HG03025 (cell line): ENCODE results near the gene PARD6A.
"Not testable (repeated sequence)": the region's sequence is repeated elsewhere in the genome, so short reads cannot be mapped to it uniquely, and the experiment has no call there.

Source experiments
- ATAC-seq: cut with Tn5 transposase; IDR thresholded peaks from one replicate; pipeline ENCODE4 v1.9.1; 2021; ENCODE audit warnings: mild to moderate bottlenecking, moderate library complexity; ENCODE audit not compliant: unreplicated experiment, low FRiP score

The PARD6A gene

GRCh38 chr16:67679935-67680897 lies 19.5 kb downstream of the PARD6A start:
- ATAC-seq: no peak

GRCh38 chr16:67683767-67684166 lies 23.0 kb downstream of the PARD6A start:
- no peak for ATAC-seq

DNA sequence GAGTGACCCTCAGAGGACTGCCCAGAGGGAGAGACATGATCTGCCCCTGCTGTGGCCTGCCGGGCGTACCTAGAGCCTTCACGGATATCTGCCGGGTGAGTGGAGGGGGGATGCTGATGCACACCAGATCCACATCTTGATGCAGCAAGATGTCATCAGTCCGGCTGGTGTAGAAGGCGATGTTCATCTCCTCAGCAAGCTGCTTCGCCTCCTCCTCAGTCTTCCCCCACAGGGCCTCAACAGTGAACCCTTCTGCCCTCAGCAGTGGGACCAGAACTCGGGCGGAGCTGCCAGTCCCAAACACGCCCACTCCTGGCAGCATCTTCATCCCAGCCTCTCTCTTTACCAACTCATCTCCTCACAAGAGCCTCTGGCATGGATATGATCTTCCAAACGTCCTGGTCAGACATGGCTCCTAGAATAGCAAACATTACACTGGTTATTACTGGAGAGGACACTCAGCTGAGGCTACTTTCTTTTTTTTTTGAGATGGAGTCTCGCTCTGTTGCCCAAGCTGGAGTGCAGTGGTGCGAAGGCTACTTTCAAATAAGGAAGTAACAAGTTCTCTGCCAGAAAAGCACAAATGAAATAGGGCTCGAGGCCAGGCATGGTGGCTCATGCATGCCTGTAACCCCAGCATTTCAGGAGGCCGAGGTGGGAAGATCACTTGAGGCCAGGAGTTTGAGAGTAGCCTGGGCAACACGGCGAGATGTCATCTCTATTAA lies 24.8 kb downstream of the PARD6A start:
- no peak for ATAC-seq

- ATAC-seq: not testable (repeated sequence)
Observed at GRCh38 chr16:67693517-67694285, 32.9 kb downstream of the PARD6A start.

- ATAC-seq: no peak
Observed at GRCh38 chr16:67694611-67695010, 33.9 kb downstream of the PARD6A start.

DNA sequence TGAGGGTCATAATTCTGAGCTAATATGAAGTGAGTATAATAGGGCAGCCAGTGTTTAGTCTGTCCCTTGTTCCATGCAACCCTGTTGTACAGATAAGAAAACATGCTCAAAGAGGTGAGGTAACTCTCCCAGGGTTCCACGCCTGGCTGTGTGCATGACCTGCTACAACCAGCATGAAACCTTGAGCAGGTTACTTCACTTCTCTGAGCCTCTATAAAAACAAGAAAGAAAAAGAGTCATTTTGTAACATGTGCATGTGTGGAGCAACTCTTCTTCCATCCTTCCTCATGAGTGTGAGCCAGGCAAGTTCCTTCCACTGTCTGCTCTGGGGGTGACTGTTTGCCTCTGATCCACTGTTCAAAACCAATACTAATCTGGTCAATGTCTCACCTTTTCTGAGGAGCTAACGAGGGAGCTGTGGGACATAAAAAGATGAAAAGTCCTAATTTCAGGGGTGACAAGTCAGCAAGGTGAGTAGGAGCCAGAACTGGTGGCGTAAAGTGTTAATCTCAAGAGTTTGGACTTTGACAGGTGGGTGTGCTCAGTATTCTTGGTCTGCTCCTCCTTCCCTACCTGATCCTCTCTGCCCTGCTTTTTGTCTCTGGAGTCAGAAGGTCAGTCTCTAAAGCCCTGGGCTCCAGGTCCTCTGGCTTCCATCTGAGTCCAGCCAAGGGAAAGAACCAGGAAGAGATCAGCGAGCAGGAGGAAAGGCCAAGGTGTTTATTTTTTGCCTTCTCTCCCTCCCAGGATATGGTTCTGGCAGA lies 36.8 kb downstream of the PARD6A start:
- no peak for ATAC-seq

GRCh38 chr16:67699265-67699664 lies 38.5 kb downstream of the PARD6A start:
- ATAC-seq: no peak

DNA sequence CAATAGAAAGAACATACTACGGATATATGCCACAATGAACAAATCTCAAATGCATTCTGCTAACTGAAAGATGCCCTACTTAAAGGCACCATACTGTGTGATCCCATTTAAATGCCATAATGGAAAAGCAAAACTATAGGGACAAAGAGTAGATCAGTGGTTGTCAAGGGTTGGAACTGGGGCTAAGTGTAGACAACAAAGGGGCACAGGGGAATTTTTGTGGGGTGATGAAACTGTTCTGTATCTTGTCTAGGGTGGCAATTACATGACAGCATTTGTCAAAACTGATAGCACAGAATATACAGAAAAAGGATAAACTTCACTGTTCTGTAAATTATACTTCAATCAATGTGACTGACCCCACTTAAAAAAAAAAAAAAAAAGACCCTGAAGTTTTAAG lies 40.7 kb downstream of the PARD6A start:
- no peak for ATAC-seq

GRCh38 chr16:67702130-67702529 lies 41.4 kb downstream of the PARD6A start:
- ATAC-seq: no peak

DNA sequence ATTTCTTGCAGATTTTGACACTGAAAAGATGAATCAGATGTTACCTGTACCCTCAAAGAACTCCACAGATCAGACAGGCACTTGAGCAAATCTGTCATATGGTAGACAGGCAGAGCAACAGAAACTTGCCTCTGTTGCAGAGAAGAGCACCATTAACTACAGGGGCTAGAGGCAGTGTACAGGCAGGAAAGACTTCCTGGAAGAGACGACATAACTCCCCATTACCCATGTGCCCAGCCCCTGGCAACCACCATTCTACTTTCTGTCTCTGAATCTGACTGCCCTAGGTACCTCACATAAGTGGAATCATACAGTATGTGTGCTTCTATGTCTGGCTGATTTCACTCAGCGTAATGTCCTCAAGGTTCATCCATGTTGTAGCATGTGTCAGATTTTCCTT lies 42.9 kb downstream of the PARD6A start:
- no peak for ATAC-seq

DNA sequence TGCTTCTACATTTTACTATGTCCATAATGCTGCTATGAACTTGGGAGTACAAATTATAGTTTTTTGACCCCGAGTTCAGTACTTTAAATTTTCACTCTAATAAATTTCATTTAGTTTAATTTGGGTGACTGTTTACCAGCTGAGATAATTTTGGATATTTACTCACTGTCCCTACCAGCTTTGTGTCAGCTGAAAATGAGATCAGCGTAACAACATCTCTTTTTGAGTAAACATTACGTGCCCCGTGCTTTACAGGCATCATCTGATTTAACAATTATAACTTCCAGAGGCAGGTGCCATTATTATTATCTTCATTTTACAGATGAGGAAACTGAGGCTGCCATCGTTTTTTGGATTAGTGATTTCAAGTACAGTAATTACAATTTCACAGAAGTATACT lies 43.4 kb downstream of the PARD6A start:
- ATAC-seq: no peak

DNA sequence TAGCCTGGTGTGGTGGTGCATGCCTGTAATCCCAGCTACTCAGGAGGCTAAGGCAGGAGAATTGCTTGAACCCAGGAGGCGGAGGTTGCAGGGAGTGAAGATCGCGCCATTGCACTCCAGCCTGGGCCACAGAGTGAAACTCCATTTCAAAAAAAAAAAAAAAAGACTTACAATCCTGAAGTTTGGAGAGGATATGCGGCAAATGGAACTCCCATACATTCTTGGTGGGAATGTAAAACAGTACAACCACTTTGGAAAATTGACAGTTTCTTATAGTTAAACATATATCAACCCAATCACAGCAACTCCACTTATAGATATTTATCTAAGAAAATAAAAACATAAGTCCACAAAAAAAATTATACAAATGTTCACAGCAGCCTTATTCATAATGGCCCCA lies 46.5 kb downstream of the PARD6A start:
- no peak for ATAC-seq

- no peak for ATAC-seq
Observed at GRCh38 chr16:67707790-67708189, 47.0 kb downstream of the PARD6A start.

DNA sequence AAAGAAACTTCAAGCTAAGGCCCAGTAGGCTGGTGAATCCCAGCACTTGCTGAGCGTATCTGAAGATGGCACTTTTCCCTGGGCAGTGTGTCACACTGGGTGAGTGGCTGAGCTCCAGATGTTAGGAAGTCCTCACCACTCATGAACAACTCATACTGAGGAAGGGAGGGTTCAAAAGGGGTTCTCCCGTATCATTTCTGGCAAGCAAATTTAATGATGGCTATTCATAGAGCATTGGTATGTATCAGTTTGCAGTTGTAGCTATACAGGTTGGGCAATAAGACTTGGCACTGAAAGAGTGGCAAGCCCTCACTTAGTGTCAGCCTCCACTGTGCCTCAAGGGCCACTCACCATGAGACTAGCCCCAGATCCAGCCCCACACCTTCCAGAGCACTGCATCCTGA lies 47.6 kb downstream of the PARD6A start:
- ATAC-seq: no peak

GRCh38 chr16:67709050-67709449 lies 48.3 kb downstream of the PARD6A start:
- ATAC-seq: no peak

DNA sequence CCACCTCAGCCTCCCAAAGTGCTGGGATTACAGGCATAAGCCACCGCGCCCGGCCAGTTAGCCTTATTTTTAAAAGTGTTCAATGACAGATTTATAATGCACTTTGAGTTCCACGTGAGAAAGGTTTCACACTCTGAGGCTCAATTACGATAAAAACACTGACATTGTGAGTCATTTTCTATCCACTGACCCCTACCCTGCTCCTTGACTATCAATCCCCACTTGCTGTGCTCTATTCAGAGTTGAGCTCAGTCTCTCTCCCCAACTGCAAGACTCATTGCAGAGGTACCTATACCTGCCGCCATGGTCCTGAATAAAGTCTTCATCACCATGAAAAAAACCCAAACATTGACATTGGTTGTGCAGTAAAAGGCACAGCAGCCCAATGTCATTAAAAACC lies 49.8 kb downstream of the PARD6A start:
- ATAC-seq: no peak
